ENCODE measurements around the gene LRCH4. TPM values are rescaled to one million over a fixed set of nuclear protein-coding genes. Genes with fewer than 3 reads are reported as not detected.
"Not testable (repeated sequence)": the region's sequence is repeated elsewhere in the genome, so short reads cannot be mapped to it uniquely, and the experiment has no call there.

Gene LRCH4
- total RNA-seq, 2 experiments from 2014 or later: 189 to 217 TPM

DNA sequence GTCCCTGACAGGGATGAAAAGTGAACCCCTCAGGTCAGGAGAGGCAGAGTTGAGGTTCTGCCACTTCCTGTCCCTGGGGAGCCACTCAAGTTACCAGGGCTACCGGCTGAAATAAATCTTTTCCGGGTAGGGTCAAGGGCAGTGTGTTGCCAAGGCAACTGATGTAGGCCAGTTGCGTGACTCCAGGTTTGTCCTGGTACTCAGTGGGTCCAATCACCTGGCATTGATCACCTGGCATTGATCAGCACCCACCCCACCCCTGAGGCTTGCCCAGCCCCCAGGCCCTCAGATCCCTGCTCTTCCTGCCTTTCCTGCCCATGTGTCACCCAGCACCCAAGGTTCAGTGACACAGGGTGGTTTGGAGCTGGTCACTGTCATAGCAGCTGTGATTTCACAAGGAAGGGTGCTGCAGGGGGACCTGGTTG, 18.2 kb downstream of the LRCH4 start:
- CTCF ChIA-PET: interaction anchor here (2.1 to 2.8 kb wide), 2 partner anchors 8 to 16 kb away, joined by 7 to 13 read pairs; no protein-coding TSS in a partner anchor
- peak overlapping the region; percentile 19 for H3K27ac Mint-ChIP-seq
- no peak overlapping the region for H3K4me3 Mint-ChIP-seq

DNA sequence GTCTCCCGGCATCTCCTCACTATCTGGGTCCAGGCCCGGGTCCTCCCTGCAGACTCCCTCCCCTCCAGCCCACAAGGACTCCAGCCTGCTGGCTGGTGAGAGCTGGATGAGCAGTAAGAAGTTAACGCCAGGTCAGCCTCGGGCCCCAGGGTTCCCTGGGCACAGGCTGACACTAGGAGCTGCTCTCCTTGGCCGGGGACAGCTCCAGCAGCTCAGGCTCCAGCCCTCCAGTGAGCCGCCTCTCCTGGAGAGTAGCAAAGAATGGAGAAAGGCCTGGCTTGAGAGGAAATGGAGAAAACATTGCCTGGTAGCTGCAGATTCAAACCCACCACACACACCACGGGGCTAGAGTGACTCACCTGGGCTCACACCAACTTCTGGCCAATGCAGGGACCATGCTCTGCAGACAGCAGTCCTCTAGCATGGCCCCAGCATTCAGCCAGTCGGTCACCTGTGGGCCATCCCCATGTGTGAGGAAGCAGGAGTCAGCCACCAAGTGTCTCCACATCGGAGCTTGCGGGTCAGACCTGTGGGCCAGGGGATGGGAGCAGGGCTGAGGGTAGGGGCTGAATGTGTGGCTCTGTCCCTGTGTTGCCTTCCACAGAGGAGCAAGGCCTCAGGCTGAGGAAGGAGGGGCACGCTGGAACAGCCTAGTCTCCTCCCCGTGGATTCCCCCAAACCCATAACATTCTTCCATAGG, 18.7 kb downstream of the LRCH4 start:
- H3K4me3 Mint-ChIP-seq: no peak overlapping the region
- H3K9me3 Mint-ChIP-seq: no peaks in the 10 kb centered on the region
- CTCF ChIA-PET: interaction anchor here (1.1 to 2.8 kb wide), 4 partner anchors 10 to 82 kb away, joined by 3 to 7 read pairs (median 4); partner anchors contain the start of genes FBXO24 and LRCH4
- DNase-seq: no peak
- H3K27ac Mint-ChIP-seq: peak overlapping the region; percentile 19
- no peaks in the 10 kb centered on the region for H3K27me3 Mint-ChIP-seq
- POLR2A ChIA-PET: interaction anchor here (0.6 kb wide), 1 partner anchor 562 kb away, joined by 3 read pairs; no protein-coding TSS in a partner anchor
- peaks cover 53% of the 10 kb centered on the region for H3K4me1 Mint-ChIP-seq
- peaks cover 15% of the 10 kb centered on the region for H3K36me3 Mint-ChIP-seq (ENCODE audit: low read depth)

More for the DNA sequence above, 18.2 kb downstream of the LRCH4 start:
- peaks cover 13% of the 10 kb centered on the region for H3K36me3 Mint-ChIP-seq (ENCODE audit: low read depth)
- POLR2A ChIA-PET: interaction anchor here (0.6 kb wide), 1 partner anchor 563 kb away, joined by 3 read pairs; no protein-coding TSS in a partner anchor
- H3K9me3 Mint-ChIP-seq: no peaks in the 10 kb centered on the region
- H3K27me3 Mint-ChIP-seq: no peaks in the 10 kb centered on the region
- peaks cover 55% of the 10 kb centered on the region for H3K4me1 Mint-ChIP-seq
- no peak for DNase-seq

DNA sequence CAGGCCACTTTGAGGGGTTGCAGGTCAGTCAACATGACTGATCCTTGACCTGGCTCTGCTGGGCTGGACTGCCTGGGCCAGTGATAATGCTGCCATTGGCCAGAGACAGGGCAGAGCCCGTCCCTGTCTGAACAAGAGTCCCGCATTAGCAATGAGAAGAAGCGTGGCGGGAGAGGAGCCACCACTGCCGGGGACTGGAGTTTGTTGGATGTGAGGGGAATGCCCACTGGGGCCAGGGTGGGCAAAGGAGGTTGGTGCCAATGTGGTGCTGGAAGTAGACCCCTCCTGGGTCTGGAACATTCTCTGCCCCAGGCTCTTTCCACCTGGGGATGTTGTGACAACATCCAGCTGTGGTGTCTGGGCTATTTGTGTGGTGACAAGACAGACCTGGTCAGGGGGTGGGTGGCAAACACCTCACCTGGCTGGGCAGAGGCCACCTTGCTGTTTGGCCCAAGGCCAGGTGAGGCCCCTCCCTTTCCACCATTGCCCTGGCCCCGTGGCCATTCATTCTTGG, 19.9 kb downstream of the LRCH4 start:
- Mint-ChIP-seq H3K9me3 (no peaks in the 10 kb centered on the region), H3K27me3 (no peaks in the 10 kb centered on the region)
- CTCF ChIA-PET: interaction anchor here (0.6 to 2.8 kb wide), 9 partner anchors 11 to 111 kb away, joined by 3 to 17 read pairs (median 3); no protein-coding TSS in a partner anchor

DNA sequence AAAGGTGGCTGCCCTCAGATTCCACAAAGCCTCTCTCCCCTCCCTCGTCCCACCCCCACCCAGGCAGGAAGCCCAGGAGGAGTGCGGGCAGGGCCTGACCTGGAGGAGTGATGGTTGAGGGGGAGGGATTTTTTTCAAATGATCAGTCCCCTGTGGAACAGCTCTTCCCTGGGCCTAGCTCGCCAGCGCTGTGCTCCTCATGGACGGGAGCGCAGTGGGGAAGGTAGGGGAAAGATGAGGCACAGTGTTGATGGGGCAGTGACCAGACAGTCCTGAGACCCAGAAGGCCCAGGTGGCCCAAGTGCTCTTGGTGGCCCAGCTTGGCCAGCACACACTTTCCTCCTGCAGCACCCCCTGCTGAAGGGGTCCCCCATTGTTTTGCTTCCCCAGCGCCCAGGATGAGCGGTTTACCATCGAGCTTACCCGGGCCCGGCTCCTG, 20.8 kb downstream of the LRCH4 start:
- POLR2A ChIA-PET: no interaction called here
- Mint-ChIP-seq H3K4me1 (peaks cover 36% of the 10 kb centered on the region), H3K4me3 (no peak overlapping the region), H3K36me3 (ENCODE audit: low read depth) (peaks cover 9% of the 10 kb centered on the region), H3K27ac (no peak overlapping the region), H3K9me3 (no peaks in the 10 kb centered on the region), H3K27me3 (no peaks in the 10 kb centered on the region)
- CTCF ChIA-PET: interaction anchor here (0.7 to 2.9 kb wide), 12 partner anchors 12 to 109 kb away, joined by 3 to 17 read pairs (median 5); partner anchors contain the start of gene FBXO24
- no peak for DNase-seq

More for the DNA sequence above, 19.9 kb downstream of the LRCH4 start:
- Mint-ChIP-seq H3K27ac (no peak overlapping the region), H3K4me3 (no peak overlapping the region), H3K36me3 (ENCODE audit: low read depth) (peaks cover 9% of the 10 kb centered on the region), H3K4me1 (peaks cover 44% of the 10 kb centered on the region)
- DNase-seq: no peak
- POLR2A ChIA-PET: no interaction called here

DNA sequence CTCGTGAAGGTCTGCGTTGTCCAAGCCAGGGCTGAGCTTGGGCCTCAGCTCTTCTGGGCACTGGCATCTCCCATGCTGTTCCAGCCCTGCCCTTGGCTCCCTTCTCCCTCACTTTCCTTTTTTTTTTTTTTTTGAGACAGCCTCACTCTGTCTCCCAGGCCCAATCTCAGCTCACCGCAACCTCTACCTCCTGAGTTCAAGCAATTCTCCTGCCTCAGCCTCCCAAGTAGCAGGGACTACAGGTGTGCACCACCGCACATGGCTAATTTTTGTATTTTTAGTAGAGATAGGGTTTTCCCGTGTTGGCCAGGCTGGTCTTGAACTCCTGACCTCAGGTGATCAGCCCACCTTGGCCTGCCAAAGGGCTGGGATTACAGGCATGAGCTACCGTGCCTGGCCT, 21.5 kb downstream of the LRCH4 start:
- H3K27me3 Mint-ChIP-seq, H3K4me3 Mint-ChIP-seq, H3K9me3 Mint-ChIP-seq, DNase-seq, POLR2A ChIA-PET, H3K27ac Mint-ChIP-seq: not testable (repeated sequence)
- CTCF ChIA-PET: interaction anchor here (0.6 to 2.9 kb wide), 20 partner anchors 9 to 329 kb away, joined by 3 to 17 read pairs (median 4); partner anchors contain the start of gene FBXO24
- peaks cover 10% of the 10 kb centered on the region for H3K36me3 Mint-ChIP-seq (ENCODE audit: low read depth)
- H3K4me1 Mint-ChIP-seq: peaks cover 36% of the 10 kb centered on the region

DNA sequence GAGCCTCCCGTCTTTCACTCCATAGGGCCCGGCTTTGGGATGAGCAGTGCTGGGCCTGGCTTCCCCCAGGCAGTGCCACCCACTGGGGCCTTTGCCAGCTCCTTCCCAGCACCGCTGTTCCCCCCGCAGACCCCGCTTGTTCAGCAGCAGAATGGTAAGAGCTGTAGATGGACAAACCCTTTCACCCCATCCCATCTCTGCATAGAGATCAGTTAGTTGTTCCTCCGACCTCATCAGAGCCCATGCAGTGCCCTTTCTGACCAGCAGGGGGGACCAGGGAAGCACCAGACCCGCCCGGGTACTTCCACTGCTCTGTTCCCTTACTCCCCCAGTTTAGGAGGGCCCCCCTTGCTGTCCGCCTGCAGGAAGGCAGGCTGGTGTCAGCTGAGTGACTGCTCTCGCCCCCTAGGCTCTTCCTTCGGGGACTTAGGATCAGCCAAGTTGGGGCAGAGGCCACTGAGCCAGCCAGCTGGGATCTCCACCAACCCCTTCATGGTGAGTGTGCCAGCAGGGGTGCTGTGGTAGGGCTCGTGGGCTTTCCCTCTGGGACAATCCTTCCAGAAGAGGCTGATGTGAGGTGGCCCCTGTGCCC, 22.0 kb downstream of the LRCH4 start:
- Mint-ChIP-seq H3K36me3 (ENCODE audit: low read depth) (peaks cover 14% of the 10 kb centered on the region), H3K4me3 (no peak overlapping the region), H3K27me3 (no peaks in the 10 kb centered on the region), H3K4me1 (peaks cover 34% of the 10 kb centered on the region), H3K9me3 (no peaks in the 10 kb centered on the region), H3K27ac (peak overlapping the region; percentile 3)
- ChIA-PET CTCF (interaction anchor here (0.6 to 2.9 kb wide), 20 partner anchors 8 to 329 kb away, joined by 3 to 17 read pairs (median 4); partner anchors contain the start of gene FBXO24), POLR2A (no interaction called here)
- DNase-seq: peak; percentile 88

DNA sequence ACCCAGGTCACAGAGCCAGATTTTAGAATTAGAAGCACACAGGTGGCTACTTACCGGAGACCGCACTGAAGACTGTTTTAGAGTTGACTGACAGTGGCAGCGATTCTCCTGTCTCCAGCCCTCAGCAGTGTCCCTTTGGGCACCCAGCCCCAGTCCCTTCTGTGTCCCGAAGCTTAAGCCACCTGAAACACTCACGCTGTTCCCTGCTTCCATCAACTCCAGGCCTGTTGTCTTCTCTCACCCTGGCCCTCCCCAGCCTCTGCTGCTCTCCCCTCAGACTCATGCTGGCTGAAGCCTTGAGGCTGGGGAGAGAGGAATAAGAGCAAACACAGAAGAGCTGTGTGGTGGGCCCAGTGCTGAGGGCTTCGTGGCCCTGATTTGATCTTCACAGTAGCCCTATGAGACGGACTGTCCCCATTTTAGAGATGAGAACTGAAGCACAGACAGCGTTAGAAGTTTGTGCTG, 22.8 kb downstream of the LRCH4 start:
- peaks cover 14% of the 10 kb centered on the region for H3K36me3 Mint-ChIP-seq (ENCODE audit: low read depth)
- no peak for DNase-seq
- no peaks in the 10 kb centered on the region for H3K9me3 Mint-ChIP-seq
- ChIA-PET CTCF (interaction anchor here (0.7 to 4.8 kb wide), 16 partner anchors 8 to 142 kb away, joined by 3 to 49 read pairs (median 4); partner anchors contain the start of gene FBXO24), POLR2A (no interaction called here)
- no peak overlapping the region for H3K27ac Mint-ChIP-seq
- H3K4me1 Mint-ChIP-seq: peaks cover 27% of the 10 kb centered on the region
- H3K27me3 Mint-ChIP-seq: no peaks in the 10 kb centered on the region
- H3K4me3 Mint-ChIP-seq: no peak overlapping the region

DNA sequence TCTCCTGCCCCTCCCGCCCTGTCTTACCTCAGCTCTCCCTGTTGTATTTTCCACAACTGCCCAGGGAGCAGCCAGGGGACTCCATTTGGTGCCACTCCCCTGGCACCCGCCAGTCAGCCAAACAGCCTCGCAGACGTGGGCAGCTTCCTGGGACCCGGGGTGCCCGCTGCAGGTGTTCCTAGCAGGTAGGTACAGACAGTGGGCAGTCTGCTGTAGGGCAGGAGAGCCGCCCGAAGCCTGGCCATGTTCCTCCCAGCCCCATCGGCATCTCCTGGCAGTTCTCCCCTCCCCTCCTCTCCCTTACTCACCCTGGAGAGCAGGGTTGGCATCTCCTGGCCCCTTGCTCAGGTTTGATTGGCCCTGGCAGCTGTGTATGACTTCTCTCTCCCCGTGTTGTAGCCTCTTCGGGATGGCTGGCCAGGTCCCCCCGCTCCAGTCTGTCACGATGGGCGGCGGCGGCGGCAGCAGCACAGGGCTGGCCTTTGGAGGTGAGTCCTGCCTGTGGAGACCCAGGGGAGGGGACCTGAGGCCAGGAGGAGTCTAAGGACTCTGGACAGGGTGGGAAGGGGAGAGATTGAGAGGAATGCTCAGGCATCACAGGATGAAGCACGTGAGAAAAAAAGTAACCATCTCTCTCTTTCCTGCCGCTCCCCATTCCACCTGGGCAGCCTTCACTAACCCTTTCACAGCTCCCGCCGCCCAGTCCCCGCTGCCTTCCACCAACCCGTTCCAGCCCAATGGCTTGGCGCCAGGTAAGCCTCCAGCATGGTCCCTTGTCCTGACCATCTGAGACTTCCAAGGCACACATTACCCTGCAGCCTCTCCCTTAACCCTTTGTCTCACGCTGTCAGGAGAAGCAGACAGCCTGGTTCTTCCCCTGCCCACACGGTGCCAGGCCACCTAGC, 23.5 kb downstream of the LRCH4 start:
- ChIA-PET POLR2A (no interaction called here), CTCF (interaction anchor here (0.7 to 5.3 kb wide), 4 partner anchors 9 to 64 kb away, joined by 3 to 49 read pairs (median 16); partner anchors contain the start of genes FBXO24 and LRCH4)
- H3K4me3 Mint-ChIP-seq: no peak overlapping the region
- DNase-seq: no peak
- no peaks in the 10 kb centered on the region for H3K9me3 Mint-ChIP-seq
- peaks cover 14% of the 10 kb centered on the region for H3K36me3 Mint-ChIP-seq (ENCODE audit: low read depth)
- H3K27ac Mint-ChIP-seq: no peak overlapping the region
- peaks cover 20% of the 10 kb centered on the region for H3K4me1 Mint-ChIP-seq
- H3K27me3 Mint-ChIP-seq: no peaks in the 10 kb centered on the region

DNA sequence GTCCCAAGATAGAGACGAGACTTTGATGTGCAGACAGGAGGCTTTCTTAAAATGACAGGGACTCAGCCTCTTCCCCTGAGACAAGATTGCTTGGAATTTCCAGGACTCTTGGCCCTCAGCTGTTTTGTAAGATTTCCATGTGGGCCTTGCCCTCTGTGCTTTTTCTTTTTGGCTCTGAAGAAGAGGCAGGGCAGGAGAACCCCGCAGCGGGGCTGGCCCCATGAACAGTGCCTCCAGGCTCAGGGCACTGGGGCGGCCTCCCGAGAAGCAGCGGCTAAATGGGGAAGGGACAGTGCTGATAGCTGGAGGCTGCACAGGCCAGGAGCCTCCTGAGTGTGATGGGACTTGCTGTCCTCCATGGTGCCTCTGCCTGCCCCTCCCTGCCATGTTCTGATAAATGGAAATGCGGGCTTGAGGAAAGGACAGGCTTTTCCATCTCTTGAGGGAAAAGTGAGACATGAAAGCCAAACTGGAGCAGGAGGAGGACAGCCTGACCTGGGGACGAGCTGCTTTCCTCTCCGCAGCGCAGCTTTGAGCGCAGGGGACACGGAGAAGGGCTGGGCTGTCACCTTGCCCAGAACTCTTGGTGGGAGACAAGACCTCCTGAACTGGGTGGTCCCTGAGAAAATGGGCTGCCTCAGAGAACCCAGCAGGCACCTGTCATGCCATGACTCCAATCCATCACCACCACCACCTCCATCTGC, 24.3 kb downstream of the LRCH4 start:
- no peak for DNase-seq
- H3K4me3 Mint-ChIP-seq: no peak overlapping the region
- POLR2A ChIA-PET: no interaction called here
- H3K27me3 Mint-ChIP-seq: no peaks in the 10 kb centered on the region
- H3K36me3 Mint-ChIP-seq (ENCODE audit: low read depth): peaks cover 17% of the 10 kb centered on the region
- no peak overlapping the region for H3K27ac Mint-ChIP-seq
- CTCF ChIA-PET: interaction anchor here (0.6 to 5.3 kb wide), 4 partner anchors 10 to 24 kb away, joined by 3 to 49 read pairs (median 14); partner anchors contain the start of genes FBXO24 and LRCH4
- no peaks in the 10 kb centered on the region for H3K9me3 Mint-ChIP-seq
- peaks cover 15% of the 10 kb centered on the region for H3K4me1 Mint-ChIP-seq

DNA sequence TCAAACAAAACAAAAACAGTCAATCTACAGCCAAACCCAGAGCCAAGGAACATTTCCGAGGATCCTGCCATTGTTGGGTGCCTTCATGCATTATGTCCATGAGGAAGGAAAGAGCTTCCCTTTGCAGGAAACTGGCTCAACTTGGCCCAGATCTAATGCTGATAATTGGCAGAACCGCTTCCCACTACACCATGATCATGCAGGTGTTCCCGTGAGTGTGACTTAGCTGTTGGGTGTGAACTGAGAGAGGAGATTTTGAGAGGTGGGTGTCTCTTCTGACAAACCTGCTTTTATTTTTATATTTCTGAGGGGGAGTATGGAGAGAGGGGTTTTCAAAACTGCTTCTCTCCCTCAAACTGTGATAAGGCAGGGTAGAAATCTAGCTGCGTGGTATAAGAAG, 26.8 kb downstream of the LRCH4 start:
- H3K36me3 Mint-ChIP-seq (ENCODE audit: low read depth): peaks cover 30% of the 10 kb centered on the region
- no peaks in the 10 kb centered on the region for H3K27me3 Mint-ChIP-seq
- POLR2A ChIA-PET: no interaction called here
- no peak overlapping the region for H3K4me3 Mint-ChIP-seq
- H3K4me1 Mint-ChIP-seq: peaks cover 19% of the 10 kb centered on the region
- H3K9me3 Mint-ChIP-seq: no peaks in the 10 kb centered on the region
- no peak overlapping the region for H3K27ac Mint-ChIP-seq
- DNase-seq: no peak
- CTCF ChIA-PET: interaction anchor here (0.5 to 5.3 kb wide), 20 partner anchors 10 to 697 kb away, joined by 3 to 49 read pairs (median 6); partner anchors contain the start of genes AGFG2, FBXO24, LRCH4 and MOSPD3

DNA sequence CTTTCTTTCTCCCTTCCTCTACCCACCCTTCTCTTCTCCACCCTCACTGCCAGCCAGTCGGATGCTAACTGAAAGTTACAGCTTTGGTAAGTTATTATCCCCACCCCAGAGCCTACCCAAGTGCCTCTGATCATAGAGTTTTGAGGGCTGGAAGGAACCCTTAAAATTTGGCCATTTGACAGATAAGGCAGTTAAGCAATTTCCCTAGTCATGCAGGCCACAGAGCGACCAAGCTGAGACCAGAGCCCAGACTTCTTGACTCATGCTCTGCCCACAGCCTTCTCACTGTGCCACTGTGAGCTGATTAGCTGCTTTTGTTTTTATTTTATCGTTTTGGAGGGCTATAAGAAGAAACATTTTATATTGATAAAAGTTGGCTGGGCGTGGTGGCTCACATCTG, 29.4 kb downstream of the LRCH4 start:
- Mint-ChIP-seq H3K9me3 (no peaks in the 10 kb centered on the region), H3K4me3 (no peak overlapping the region), H3K27me3 (no peaks in the 10 kb centered on the region), H3K4me1 (peaks cover 18% of the 10 kb centered on the region), H3K27ac (no peak overlapping the region), H3K36me3 (ENCODE audit: low read depth) (peaks cover 35% of the 10 kb centered on the region)
- ChIA-PET CTCF (interaction anchor here (1.1 to 1.9 kb wide), 2 partner anchors 22 to 78 kb away, joined by 3 to 7 read pairs; partner anchors contain the start of gene TSC22D4), POLR2A (no interaction called here)
- no peak for DNase-seq

Measured in activated CD4-positive, alpha-beta T cell treated with anti-CD3 and anti-CD28 coated beads, Interleukin-2, amount 10 ng/mL, durations not matched to agents 7 days and 5 days (primary cell).